ENCODE measurements around the gene CCDC97. TPM values are rescaled to one million over a fixed set of nuclear protein-coding genes. Genes with fewer than 3 reads are reported as not detected.

Gene CCDC97
- total RNA-seq, 4 donors from 2014 or later, result 10.0 to 15.4 (median 12.6) TPM

GRCh38 chr19:41294393-41294792 lies 15.6 kb upstream of the CCDC97 start:
- TF ChIP-seq CTCF (IDR thresholded peaks at IDR 0.05; ENCODE audit: low read depth), result no peak

- no peak for TF ChIP-seq CTCF (IDR thresholded peaks at IDR 0.05; ENCODE audit: low read depth)
These were observed 14.5 kb upstream of the CCDC97 start for GRCh38 chr19:41295499-41295898.

GRCh38 chr19:41296433-41296871 lies 13.5 kb upstream of the CCDC97 start:
- TF ChIP-seq CTCF (IDR thresholded peaks at IDR 0.05; ENCODE audit: low read depth), result no peak

- TF ChIP-seq CTCF (IDR thresholded peaks at IDR 0.05; ENCODE audit: low read depth), result no peak
These were observed 12.2 kb upstream of the CCDC97 start for GRCh38 chr19:41297628-41298347.

GRCh38 chr19:41298348-41298964 lies 11.5 kb upstream of the CCDC97 start:
- no peak for TF ChIP-seq CTCF (IDR thresholded peaks at IDR 0.05; ENCODE audit: low read depth)

GRCh38 chr19:41299046-41299754 lies 10.8 kb upstream of the CCDC97 start:
- TF ChIP-seq CTCF (IDR thresholded peaks at IDR 0.05; ENCODE audit: low read depth), result no peak

GRCh38 chr19:41299755-41300089 lies 10.2 kb upstream of the CCDC97 start:
- no peak for TF ChIP-seq CTCF (IDR thresholded peaks at IDR 0.05; ENCODE audit: low read depth)

Data from subcutaneous adipose tissue (tissue), 4 donors.